HFFc6 (cell line): Measurements from ENCODE around the gene CILP2. TPM values are rescaled to one million over a fixed set of nuclear protein-coding genes. Genes with fewer than 3 reads are reported as not detected.
A peak's percentile ranks its signal among the peaks of the same experiment; 100 is the strongest.

Experiments
- DNase-seq: peaks from one replicate; pipeline ENCODE4 v3.0.0-alpha.2; 2018
- H3K27ac Mint-ChIP-seq: 2 replicates; pipeline ENCODE4 v1.8.0; 2020; ENCODE audit warnings: mild to moderate bottlenecking, mixed read lengths
- H3K27me3 Mint-ChIP-seq: 2 replicates; pipeline ENCODE4 v1.8.0; 2021; ENCODE audit warnings: mild to moderate bottlenecking, moderate library complexity, mixed read lengths; ENCODE audit not compliant: insufficient read depth
- H3K36me3 Mint-ChIP-seq: 2 replicates; pipeline ENCODE4 v1.8.0; 2021; ENCODE audit warnings: low read depth, mixed read lengths
- H3K4me1 Mint-ChIP-seq: 2 replicates; pipeline ENCODE4 v1.8.0; 2020; ENCODE audit warnings: low read depth, mixed read lengths
- H3K4me3 Mint-ChIP-seq: 2 replicates; pipeline ENCODE4 v1.8.0; 2020; ENCODE audit warnings: mild to moderate bottlenecking, moderate library complexity, mixed read lengths
- H3K9me3 Mint-ChIP-seq: 2 replicates; pipeline ENCODE4 v1.8.0; 2020; ENCODE audit warnings: mild to moderate bottlenecking, mixed read lengths
- total RNA-seq, 6 experiments: library from RNA; stranded (reverse); fragmentation: NEBNext Ultra II Directional; extraction: Animal tissue kit (Norgen Biotek cat#: 25700); gene quantifications; 2 replicates in 1 of 6; 3 replicates in 5 of 6; pipeline ENCODE4 v1.2.3, GENCODE V29; 2021
- TF ChIP-seq, protein P1 (sequence below): fragments of 200-600 bp; sonication (generic); IDR thresholded peaks from 2 replicates; pipeline ENCODE4 v1.5.0; 2021; ENCODE audit warnings: antibody characterized with exemption, mild to moderate bottlenecking

CILP2 gene
- total RNA-seq, 6 experiments from 2014 or later: 0.09 to 0.28 (median 0.15) TPM

DNA sequence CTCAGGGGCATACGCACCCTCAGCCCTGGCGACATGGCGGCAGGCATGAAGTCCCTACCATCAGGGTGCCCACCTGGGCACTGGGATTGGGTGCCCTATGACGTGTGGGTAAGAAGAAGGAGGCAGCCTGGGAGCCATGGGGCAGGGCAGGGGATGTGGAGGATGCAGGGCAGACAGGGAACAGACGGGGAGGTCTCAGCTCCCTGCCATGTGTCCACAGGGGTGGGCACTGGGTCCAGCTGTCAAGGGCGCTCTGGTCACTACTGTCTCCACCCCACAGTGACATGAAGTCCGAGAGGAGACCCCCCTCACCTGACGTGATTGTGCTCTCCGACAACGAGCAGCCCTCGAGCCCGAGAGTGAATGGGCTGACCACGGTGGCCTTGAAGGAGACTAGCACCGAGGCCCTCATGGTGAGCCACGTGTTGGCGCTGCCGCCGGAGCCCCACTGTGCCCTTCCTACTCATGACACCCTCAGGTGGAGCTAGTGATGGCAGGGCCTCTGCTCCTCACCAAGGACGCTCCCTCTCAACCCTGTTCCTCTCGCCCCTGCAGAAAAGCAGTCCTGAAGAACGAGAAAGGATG, 45.9 kb upstream of the CILP2 start:
- Mint-ChIP-seq H3K4me3 (no peak overlapping the region), H3K27ac (no peak overlapping the region), H3K4me1 (peaks cover 36% of the 10 kb centered on the region), H3K36me3 (no peaks in the 10 kb centered on the region), H3K27me3 (peaks cover 1% of the 10 kb centered on the region; the same call in 1 of the 2 replicates), H3K9me3 (no peaks in the 10 kb centered on the region)
- TF ChIP-seq, protein P1, sequence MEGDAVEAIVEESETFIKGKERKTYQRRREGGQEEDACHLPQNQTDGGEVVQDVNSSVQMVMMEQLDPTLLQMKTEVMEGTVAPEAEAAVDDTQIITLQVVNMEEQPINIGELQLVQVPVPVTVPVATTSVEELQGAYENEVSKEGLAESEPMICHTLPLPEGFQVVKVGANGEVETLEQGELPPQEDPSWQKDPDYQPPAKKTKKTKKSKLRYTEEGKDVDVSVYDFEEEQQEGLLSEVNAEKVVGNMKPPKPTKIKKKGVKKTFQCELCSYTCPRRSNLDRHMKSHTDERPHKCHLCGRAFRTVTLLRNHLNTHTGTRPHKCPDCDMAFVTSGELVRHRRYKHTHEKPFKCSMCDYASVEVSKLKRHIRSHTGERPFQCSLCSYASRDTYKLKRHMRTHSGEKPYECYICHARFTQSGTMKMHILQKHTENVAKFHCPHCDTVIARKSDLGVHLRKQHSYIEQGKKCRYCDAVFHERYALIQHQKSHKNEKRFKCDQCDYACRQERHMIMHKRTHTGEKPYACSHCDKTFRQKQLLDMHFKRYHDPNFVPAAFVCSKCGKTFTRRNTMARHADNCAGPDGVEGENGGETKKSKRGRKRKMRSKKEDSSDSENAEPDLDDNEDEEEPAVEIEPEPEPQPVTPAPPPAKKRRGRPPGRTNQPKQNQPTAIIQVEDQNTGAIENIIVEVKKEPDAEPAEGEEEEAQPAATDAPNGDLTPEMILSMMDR: no peak
- DNase-seq: no peak

DNA sequence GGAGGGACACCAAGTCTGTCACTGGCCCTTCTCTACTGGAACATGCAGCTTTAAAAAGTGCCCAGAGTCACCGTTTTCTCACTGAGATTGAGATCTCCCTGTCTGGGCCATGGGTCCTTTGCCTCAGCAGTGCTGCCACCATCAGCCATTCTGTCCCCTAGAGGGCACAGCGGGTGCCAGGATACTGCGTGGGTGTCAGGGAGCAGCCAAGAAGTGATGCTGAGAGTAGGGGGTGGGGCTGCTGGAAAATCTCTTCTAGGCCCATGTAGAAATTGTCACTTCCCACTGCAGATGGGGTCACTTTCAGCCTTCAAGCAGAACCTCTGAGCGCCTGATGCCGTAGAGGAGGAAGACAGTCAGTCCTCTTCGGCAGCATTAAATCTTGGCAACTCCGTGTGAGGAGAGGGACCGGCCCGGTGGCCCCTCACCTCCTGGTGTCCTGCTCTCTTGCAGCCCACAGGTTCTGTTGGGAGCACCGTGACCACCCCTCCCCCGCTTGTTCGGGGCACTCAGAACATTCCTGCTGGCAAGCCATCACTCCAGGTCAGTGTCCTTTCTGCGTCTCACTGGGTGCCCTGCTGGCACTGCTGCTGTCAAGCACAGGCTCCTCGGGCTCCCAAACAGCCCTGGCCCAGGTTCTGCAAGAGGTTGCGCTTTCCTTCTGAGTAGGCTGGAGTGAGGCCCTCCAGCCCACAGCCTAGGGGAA, 44.1 kb upstream of the CILP2 start:
- Mint-ChIP-seq H3K27me3 (peaks cover 1% of the 10 kb centered on the region; the same call in 1 of the 2 replicates), H3K9me3 (no peaks in the 10 kb centered on the region), H3K4me3 (no peak overlapping the region), H3K27ac (no peak overlapping the region), H3K36me3 (no peaks in the 10 kb centered on the region; the same call in 1 of the 2 replicates), H3K4me1 (peaks cover 19% of the 10 kb centered on the region)
- no peak for DNase-seq
- TF ChIP-seq, protein P1: peak; percentile 16; the same call in 1 of the 2 replicates

DNA sequence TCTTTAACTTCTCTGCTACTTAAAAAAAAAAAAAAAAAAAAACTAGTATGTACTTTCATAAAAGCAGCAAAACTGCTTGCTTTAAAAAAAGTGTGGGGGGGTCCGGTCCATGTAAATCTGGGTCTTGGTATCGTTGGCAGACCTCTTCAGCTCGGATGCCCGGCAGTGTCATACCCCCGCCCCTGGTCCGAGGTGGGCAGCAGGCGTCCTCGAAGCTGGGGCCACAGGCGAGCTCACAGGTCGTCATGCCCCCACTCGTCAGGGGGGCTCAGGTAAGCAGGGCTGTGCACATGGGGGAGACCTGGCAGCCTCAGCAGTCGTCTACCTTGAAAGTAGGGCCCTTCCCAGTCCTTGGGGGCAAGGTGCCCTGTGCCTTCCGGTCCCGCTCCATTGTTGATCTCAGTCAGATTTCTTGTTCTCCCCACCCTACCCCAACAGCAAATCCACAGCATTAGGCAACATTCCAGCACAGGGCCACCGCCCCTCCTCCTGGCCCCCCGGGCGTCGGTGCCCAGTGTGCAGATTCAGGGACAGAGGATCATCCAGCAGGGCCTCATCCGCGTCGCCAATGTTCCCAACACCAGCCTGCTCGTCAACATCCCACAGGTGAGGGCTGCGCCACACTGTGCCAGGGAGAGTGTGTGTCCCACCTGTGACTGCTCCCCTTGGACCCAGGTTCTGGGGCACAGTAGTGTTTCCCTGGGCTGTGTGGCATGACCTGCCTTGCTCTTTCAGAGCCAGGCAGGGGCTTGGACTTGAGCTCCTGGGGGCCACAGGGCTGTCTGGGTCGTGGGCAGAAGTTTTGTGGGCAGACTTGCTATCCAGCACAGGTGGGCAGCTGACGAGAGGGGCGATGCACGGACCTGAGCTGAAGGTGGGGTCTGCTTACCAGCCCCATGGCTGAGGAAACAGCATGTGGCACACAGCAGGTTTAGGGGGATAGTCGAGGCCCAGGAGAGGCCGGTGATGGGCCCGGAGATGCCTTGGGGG, 42.2 kb upstream of the CILP2 start:
- no peaks in the 10 kb centered on the region for H3K27me3 Mint-ChIP-seq
- no peak overlapping the region for H3K4me3 Mint-ChIP-seq
- no peaks in the 10 kb centered on the region for H3K4me1 Mint-ChIP-seq
- no peaks in the 10 kb centered on the region for H3K9me3 Mint-ChIP-seq
- TF ChIP-seq, protein P1: no peak
- H3K27ac Mint-ChIP-seq: no peak overlapping the region
- peaks cover 2% of the 10 kb centered on the region; the same call in 1 of the 2 replicates for H3K36me3 Mint-ChIP-seq
- DNase-seq: no peak

DNA sequence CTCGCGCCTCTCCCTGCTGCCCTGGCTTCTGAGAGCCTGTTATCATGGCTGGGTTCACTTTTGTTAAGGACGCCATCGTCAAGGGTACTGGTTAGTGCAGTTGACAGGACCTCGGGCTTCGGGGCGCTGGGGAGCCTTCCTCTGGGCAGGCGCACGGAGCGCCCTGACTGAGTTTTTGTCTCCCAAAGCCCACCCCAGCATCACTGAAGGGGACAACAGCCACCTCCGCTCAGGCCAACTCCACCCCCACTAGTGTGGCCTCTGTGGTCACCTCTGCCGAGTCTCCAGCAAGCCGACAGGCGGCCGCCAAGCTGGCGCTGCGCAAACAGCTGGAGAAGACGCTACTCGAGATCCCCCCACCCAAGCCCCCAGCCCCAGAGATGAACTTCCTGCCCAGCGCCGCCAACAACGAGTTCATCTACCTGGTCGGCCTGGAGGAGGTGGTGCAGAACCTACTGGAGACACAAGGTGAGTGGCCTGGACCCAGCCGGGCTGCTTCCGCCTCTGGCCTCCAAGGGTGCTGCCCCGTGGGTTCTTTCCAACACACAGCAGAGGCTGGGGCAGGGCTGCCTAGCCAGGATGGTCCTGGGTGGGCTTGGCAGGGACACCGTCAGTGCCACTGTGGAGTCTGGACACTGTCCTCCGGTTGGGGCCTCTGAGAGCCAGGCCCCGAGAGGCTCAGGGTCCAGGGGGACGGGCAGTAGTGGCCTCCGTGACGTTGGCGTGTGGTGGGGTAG, 39.6 kb upstream of the CILP2 start:
- peaks cover 7% of the 10 kb centered on the region for H3K36me3 Mint-ChIP-seq

More for the DNA sequence above, 39.6 kb upstream of the CILP2 start:
- H3K9me3 Mint-ChIP-seq: no peaks in the 10 kb centered on the region
- no peak for DNase-seq
- no peaks in the 10 kb centered on the region for H3K4me1 Mint-ChIP-seq
- H3K27ac Mint-ChIP-seq: no peak overlapping the region
- TF ChIP-seq, protein P1: no peak
- H3K4me3 Mint-ChIP-seq: no peak overlapping the region
- H3K27me3 Mint-ChIP-seq: no peaks in the 10 kb centered on the region
